Activated T-helper 9 cell treated with anti-CD3 and anti-CD28 coated beads, Interleukin-2, amount 50 U/mL, for 16 hours (primary cell): ENCODE results near the gene PIK3R4.

ENCODE experiments used
- DNase-seq: peaks from one replicate; pipeline ENCODE4 v3.0.0-alpha.2; 2020; ENCODE audit warnings: low read depth

Gene PIK3R4

GRCh38 chr3:130640027-130640426 is 106.6 kb downstream of the PIK3R4 start:
- DNase-seq = no peak

GRCh38 chr3:130636480-130637234 is 110.0 kb downstream of the PIK3R4 start:
- DNase-seq = no peak

GRCh38 chr3:130635978-130636377 is 110.7 kb downstream of the PIK3R4 start:
- DNase-seq = no peak

GRCh38 chr3:130635285-130635684 is 111.3 kb downstream of the PIK3R4 start:
- DNase-seq = no peak
